ENCODE data around the gene SEMA3A.
"Not testable (repeated sequence)": the region's sequence is repeated elsewhere in the genome, so short reads cannot be mapped to it uniquely, and the experiment has no call there.

The SEMA3A gene

DNA sequence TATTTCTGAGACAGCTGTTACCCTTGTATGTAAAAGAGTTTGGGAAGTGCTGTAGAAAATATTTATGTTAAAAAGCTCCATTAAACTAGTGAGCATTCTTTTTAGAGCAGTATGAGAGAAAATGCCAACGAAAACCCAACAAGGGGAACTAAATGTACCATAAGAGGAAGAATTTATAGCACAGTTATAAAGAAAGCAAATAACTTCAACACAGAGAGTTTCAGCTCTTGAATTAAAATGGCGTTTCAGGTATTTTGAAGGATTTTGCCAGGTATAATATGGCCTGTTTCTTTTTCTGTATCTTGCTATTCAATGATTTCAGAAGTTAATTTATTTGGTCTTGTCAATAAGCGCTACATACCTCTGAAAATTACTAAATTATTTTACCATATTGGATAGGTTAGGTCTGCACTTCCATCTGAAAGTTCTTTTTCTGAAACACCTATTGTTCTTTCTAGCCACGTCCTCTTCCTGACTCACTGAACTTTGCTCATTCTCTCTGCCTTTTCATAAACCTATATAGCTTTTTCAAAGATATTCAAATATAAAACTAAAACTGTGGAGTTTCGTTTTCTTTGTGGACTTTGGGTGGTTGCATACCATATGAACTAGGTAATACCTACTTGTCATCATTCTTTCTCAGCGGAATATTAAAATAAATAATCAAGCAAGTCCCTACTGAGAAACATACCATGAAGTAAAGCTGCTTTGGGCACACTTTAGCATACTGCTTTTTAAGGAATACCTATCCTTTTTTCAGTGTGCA is 136.1 kb downstream of the SEMA3A start:
- no peak for FAIRE-seq

DNA sequence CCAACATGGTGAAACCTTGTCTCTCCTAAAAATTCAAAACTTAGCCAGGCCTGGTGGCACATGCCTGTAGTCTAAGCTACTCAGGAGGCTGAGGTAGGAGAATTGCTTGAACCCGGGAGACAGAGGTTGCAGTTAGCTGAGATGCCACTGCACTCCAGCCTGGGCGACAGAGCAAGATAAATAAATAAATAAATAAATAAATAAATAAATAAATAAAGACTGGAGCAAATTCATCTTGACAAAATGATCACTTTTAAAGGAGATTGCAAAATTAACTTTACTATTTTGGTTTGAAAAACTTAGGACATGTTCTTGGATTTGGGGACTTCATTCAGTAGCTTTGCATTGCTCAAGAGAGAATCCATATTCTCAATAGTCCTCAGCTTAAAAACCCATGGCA is 137.0 kb downstream of the SEMA3A start:
- FAIRE-seq = no peak

DNA sequence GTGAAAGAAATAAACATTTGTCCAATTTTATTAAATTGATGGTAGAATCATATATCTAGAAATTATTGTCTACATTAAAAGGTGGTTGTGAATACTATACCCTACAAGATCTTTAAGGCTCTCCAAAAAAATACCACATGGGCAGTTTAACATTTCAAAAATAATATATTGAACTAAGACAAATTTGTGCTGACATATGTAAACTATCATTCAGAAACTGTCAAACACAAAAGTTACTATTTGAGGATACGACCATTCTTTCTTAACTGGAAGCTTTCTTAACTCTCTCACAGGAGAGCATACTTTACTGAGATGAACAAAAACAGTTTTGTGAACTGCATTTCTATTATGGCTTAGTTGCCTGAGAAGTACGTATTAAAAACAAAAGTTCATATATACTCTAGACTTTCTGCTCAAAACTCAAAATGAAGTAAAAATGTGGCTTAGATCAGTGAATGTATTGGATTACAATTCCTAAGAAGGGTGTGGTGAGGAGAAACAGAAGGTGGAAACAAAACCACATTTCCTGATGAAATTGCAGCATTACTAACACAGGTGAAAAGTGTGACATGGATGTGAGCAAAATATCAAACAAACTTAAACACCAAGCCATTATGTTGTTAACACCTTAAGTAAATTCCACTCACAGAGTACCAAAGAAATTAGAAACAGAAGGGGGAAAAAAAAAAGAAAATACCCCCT is 138.5 kb downstream of the SEMA3A start:
- FAIRE-seq = no peak

DNA sequence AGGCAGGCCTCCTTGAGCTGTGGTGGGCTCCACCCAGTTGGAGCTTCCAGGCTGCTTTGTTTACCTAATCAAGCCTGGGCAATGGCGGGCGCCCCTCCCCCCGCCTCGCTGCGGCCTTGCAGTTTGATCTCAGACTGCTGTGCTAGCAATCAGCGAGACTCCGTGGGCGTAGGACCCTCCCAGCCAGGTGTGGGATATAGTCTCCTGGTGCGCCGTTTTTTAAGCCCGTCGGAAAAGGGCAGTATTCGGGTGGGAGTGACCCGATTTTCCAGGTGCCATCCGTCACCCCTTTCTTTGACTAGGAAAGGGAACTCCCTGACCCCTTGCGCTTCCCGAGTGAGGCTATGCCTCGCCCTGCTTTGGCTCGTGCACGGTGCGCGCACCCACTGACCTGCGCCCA is 139.4 kb downstream of the SEMA3A start:
- FAIRE-seq = not testable (repeated sequence)

DNA sequence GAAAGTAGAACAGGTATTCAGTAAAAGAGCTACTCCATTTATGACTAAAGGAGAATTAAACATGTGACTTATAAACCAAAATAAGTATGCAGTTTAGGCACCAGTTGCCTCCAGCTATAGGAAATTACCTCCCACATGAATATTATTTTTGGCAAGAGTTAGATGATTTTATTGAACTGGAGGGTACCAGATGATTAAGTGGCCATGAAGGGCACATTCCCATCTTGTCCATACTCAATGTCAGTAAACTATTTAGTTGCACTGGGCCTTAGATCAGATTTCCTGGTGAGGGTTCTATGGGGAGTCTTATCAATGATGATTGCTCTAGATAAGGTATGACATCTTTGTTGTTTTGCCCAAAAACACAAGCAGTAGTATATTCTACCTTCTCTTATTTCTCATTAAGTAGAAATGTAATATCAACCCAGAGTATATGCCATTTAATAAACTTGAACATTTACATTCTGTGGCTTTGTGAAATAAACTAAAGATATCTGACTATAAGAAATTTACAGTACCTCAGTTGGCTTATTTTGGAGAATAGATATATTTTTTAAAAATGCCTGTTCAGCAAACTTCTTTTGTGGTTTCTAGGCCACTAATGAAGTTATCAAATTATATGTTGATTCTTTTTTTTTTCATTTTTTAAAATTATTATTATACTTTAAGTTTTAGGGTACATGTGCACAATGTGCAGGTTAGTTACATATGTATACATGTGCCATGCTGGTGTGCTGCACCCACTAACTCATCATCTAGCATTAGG is 145.3 kb downstream of the SEMA3A start:
- no peak for FAIRE-seq

DNA sequence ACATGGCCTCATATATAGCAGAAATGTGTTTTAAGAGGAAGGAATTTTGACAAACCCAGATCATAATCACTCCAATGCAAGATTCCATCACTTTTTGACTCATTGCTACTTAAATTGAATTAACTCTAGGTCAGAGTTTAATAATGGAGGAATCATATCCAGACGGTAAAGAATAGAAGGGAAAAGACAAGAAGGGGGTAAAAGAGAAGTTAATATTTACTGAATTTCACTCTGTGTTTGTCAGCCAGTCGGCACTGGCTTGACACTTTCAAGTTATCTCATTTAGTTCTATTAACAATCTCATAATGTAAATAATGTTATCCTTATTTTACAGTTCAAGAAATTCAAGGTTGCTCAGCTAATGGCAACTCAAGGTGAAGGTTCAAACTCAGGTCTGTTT is 147.5 kb downstream of the SEMA3A start:
- FAIRE-seq = no peak

DNA sequence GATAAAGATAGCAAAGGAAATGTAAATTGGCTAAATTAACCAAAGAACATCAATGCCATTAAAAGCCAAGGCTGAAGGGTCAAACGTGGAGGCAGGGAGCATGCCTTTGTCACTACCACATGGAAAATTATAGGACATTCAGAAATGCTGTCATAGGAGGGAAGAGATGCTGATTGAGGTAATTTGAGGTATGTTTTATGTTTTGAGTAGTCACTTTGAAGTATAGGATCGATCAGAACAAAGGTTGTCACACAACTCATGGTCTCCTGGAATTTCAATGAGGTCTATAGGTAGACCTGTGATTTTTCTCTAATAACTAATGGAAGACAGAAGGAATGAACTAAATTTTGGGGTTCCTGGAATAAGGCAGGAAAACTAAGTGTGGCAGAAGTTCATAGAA is 149.8 kb downstream of the SEMA3A start:
- no peak for FAIRE-seq

DNA sequence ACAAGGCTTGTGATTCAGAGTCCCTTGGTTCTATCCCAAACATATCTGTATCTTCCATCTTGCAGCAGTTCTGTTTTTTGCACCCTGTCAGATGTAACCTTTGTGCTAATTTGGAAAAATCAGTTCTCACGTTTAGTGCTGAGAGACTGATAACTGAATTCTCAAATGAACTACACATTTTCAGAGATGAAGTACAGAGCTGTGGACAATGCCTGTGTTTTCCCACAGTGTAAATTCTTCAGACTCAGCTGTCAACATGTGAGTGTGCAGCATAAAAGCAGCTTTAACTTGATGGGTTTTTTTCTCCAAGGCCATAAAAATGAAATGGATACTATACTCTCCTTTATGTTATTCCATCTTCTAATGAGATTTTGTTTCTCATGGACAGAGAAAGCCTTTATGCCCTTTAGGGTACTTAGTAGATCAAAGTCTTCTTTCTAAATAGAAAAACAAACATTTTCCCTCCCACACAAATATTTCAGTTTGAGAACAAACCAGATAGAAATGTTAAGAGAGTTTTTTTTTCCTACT is 150.9 kb downstream of the SEMA3A start:
- FAIRE-seq = no peak

DNA sequence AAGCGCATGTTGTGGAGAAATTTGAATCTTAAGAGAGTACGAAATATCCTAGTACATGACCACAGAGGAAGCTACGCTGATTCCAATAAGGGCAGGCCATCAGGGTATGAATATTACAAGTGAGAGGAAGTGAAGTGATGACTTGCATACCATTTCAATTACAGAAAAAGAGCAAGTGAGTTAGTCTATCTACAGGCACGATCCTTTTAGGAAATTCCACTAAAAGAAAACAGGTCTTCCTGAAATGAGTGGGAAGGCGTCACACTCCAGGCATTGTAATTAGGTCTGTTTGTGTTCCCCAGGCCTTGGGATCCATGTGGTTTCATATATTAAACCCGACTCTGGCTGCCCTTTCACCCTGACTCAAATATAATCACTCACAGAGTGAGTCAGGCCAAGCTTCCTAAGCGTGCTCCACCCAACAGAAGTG is 152.5 kb downstream of the SEMA3A start:
- FAIRE-seq = no peak

DNA sequence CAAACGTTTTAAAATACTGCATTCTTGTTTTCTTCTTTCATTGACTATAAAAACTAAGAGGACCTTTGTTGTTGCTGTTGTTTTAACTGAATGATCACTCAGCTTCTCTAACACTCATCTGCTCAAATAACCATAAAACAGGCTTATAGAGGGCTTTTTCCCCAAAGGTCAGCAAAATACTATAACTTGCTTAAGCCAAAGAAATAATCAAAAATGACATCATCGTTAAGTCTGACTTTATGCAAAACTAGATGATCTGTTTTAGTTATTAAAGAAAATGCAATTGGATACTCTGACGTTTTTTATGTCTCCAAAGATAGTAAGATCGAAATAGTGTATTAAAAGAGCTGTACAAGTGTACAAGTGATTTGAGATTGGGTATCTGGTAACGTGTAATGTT is 152.9 kb downstream of the SEMA3A start:
- no peak for FAIRE-seq

DNA sequence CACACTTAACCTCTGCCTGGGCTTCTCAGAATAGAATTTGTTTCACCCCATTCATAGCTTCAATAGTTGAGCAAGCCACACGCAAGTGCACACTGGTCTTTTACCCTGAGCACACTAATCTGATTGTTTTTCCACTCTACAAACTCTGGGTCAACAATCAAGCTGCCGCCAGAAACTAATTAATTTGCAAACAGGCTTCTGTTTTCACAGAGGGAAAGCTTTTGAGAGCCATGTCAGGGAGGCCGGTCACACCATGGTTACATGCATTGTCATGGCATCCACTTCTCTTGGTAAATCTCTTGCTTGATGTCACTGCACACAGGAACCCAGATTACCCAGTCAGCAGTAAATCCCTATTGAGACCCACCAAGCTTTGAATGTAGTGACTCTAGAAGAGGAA is 154.2 kb downstream of the SEMA3A start:
- FAIRE-seq = no peak

DNA sequence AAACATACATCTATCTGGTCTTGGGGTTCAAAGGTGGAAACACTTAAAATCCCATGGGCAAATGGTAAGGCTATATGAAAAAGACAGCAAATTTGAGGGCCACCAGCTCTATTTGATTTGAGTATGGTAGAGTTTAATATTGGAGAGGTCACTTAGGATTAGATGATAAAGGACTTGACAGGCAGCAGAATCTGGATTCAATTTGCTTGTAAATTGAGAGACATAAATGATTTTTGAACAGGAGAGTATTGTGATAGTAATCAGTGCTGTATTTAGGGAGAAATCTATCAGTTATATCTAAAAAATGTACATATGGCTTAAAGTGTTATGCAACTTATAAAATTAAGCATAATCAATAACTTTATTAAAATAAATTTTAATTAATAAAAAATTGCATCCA is 155.2 kb downstream of the SEMA3A start:
- FAIRE-seq = no peak

DNA sequence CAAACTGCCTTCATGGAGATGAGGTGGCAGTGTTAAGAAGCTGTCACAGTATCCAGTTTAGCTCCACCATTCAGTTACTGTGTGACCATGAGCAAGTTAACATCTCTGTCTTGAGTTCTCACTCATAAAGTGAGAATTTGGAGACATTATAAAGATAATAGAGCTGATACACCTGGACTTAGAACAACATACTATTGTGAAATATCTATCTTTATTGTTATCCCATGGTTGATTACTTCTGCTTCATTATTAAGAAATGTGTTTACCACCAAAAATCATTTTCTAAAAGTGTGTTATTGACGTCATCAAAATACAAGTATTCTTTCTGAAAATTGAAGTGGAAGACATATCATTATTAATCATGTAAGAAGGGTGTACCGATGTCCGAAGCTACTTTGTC is 166.9 kb downstream of the SEMA3A start:
- no peak for FAIRE-seq

DNA sequence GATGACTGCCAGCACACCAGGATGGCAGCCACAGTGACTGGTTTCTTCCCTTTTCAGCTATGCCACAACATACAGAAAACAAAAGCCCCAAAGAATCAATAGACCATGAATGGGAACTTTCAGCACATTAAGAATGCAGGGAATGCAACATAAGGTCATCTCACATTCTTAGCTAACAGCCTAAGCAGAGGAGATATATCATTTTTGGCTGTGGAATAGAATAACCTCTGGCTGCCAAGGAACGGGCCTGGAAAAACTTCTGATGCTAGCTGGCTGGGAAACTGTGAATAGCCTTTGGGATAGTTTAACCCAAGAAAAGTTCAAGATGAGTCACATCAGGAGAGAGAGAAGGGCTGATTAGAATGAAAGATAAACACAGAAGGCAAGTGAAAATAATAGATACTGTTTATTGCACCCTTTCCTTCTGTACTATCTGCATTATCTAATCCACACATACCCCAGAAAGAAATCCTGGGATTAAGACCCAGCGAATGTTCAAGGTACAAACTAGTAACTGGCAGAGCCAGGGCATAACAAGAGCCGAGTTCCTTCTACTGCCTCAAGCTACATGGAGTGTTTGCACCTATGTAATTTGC is 169.2 kb downstream of the SEMA3A start:
- peak; percentile 23 for FAIRE-seq

DNA sequence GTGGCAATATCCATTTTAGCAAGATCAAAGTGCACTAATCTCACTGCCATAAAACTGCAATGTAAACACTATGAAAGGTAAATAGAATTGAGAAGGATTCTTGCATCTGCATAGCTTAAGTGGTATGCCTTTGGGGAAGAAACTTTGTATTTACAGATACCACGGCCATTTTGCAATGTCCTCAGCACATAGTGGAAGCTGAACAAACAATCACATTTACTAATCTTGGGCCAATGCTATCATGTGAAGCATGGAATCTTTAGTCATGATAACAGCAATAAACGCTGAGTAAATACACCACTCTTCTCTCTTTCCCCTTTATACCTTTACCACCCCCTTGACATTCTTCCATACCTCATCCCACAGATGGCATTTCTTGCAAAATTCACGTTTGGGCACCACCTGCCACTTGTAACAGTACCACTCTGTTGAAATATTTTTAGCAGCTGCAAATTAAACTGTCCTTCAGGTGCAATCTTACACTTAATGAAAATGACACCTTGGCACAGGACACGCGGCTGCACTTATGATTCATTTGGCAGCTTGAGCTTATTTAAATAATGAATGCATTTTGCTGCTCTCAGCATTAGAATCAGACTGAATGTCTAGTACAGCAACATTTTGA is 171.8 kb downstream of the SEMA3A start:
- no peak for FAIRE-seq

DNA sequence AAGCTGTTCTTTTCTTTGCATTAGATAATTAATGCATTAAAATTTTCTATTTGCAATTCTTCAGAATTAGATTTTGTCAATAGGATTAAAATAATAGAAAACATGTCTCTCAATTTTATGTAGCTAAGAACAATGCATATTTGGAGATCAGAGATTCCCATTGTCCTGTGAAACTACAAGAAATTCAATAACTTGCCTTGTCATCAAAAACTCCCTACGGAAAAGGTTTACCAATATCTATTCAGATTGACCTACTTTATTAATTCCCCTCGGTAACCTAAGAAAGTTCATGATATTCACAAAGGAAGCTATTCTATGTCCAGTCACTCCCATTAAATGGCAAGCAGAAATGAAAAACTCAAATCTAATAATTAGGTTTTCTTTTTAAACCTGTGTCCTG is 172.6 kb downstream of the SEMA3A start:
- no peak for FAIRE-seq

DNA sequence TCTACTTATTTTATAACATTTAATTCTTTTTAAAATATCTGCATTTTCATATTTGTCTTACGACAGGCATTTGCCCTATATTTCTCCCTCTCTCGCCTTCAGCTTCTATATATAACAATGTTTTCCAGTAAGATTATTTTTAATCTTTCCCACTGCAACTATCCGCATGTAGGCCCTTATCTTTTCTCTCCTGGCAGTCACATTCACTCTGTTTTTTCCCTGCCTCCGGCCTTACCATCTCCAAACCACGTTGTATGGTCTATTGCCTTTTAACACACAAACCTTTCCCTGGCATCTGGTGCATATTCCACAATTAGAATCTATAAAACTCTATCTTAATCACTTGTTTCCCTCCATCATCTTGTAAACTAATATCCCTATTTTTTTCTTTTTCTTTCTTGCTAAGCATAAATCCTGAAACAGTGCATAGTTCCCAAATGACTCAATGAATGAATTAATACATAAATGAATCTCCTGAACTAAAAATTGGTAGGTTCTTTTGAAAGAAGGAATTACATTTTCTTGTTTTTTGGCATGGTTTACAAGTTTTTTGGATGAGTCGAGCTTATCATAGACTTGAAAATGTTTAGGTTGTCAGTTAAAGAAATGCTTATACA is 173.2 kb downstream of the SEMA3A start:
- no peak for FAIRE-seq

DNA sequence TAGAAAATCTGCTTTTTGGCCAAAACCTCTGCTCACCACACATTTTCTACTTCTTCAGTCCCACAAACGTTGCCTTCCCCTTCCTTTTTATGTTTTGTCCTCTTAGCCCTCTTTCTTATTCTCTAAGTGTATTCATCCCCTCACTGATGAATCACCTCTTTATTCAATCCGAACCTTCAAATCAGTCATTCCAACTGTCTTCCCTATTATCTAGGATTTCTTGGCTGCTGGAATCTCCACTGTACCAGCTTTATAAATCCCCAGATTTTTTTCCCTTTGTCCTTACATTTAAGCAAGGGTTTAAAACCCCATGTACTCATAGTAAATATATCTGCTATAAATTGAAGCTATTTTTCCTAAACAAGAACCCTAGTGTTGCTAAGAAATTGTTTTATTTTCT is 176.9 kb downstream of the SEMA3A start:
- FAIRE-seq = no peak

DNA sequence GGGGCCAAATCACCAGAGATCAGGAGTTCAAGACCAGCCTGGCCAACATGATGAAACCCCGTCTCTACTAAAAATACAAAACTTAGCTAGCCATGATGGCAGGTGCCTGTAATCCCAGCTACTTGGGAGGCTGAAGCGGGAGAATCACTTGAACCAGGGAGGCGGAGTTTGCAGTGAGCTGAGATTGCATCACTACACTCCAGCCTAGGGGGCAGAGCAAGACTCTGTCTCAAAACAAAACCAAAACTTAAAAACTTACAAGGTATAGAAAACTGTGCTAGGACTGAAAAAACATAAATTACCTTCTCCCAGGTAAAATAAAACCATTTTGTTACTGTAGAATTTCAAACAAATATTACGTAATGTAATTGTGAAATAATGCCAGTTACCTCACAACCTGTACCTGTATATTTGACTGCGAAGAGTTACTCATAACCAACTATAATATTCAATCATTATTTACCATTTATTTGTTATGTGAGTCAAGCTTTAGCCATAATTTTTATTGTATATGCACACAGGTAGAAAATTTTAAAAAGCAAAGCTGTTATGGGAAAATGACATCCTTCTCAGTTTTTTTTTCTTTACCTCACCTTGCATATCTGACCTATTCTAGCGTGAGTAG is 180.9 kb downstream of the SEMA3A start:
- FAIRE-seq = no peak

DNA sequence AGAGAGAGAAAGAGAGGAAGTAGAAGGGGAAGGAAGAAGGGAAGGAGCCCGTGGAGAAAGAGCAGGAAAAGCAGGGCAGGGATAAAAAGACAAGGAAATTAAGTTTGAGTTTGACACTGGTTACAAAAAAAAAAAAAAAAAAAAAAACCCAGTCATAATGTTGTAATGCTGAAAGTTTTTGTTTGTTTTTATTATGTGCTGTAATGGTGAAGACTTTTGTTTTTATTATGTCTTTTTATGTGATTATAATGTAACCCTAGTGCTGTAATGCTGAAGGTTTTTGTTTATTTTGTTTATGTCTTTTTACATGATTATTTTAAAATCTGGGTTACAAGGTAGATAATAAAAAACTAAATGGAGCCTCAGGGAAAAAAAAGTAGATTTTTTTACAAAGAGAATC is 184.8 kb downstream of the SEMA3A start:
- FAIRE-seq = peak; percentile 62

DNA sequence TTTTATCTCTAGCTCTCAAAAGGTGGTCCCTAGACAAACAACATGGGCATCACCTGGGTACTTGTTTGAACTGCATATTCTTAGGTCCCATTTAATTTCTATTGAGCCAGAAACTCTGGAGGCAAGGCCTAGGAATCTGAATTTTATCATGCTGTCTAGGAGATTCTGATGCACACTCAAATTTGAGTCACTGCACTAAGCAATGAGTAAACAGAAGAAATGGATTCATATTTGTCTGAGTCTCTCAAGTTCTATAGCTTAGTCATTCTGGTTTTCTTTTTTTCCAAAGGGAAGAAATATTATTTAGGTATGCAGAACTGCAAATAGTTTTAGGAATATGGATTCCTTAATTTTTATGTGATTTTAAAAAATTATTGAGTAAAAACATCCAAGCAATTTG is 185.5 kb downstream of the SEMA3A start:
- FAIRE-seq = no peak

DNA sequence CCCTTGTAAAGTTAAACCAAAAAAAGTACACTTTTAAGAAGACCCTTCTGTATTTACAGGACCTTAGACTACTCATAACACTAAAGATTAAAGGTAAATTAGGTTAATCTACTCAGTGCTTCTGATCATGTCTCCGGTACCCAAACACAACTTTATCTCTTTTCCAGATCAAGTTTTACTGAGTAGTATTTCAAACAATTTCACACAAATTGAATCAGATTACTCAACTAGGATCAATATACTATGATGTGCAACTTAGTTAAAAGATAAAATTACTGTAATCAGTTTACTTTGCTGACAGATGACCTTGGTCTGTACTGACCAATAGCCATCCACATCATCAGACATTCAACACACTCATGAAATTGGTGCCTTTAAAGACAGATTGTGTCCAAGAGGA is 191.4 kb downstream of the SEMA3A start:
- no peak for FAIRE-seq

All from endometrium (tissue), 2 donors.